ENCODE measurements around the gene PCCA. TPM values are rescaled to one million over a fixed set of nuclear protein-coding genes. Genes with fewer than 3 reads are reported as not detected.
"Not testable (repeated sequence)": the region's sequence is repeated elsewhere in the genome, so short reads cannot be mapped to it uniquely, and the experiment has no call there.

PCCA gene
- total and polyA plus RNA-seq, 8 donors: 31.4 to 140 (median 77.0) TPM

DNA sequence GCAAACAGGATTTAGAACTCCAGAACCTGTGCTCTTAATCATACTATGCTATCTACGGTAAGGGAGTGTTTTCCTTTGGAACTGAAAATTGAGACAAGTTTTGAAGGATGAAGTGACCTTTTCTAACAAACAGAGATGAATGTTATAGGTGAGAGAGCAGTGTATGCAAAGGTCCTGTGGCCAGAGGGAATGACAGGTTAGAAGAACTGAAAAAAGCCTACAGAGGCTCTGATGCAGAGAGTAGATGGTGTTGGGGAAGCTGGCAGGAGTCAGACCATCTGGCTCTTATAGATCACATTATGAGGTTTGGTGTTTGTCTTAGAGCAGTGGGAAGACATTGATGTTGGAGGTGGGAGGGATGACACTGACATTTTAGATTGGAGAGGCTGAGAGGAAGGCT lies 2.0 kb downstream of the PCCA start:
- peak overlapping the region; percentile 77 to 94 (median 79) for H3K4me3 ChIP-seq
- H3K9me3 ChIP-seq: no peaks in the 10 kb centered on the region
- TF ChIP-seq POLR2A (IDR thresholded peaks at IDR 0.05): no peak
- TF ChIP-seq EP300 (IDR thresholded peaks at IDR 0.05): no peak
- TF ChIP-seq POLR2AphosphoS5 (IDR thresholded peaks at IDR 0.05): no peak
- no peak for TF ChIP-seq CTCF (IDR thresholded peaks at IDR 0.05)
- WGBS, 5 donors: 37 to 83% (median 48%) methylated on average over 1 of the region's 1 CpG
- intact Hi-C loops (cut with DNase I; ENCODE audit: low total_unique reads): no loop called here
- peaks cover 0 to 5% (median 0%) of the 10 kb centered on the region in 4 donors for H3K36me3 ChIP-seq
- no peaks in the 10 kb centered on the region for H3K27me3 ChIP-seq
- peak overlapping the region in 3 of 5 donors; percentile 3 to 92 (median 13) for H3K27ac ChIP-seq
- peaks cover 16 to 58% (median 41%) of the 10 kb centered on the region in 4 donors for H3K4me1 ChIP-seq
- no peak for DNase-seq

GRCh38 chr13:100091391-100091790 lies 2.5 kb downstream of the PCCA start:
- WGBS, 5 donors: 38 to 66% (median 49%) methylated on average over 2 of the region's 2 CpGs
- Histone ChIP-seq H3K4me3 (peak overlapping the region; percentile 77 to 94 (median 79)), H3K27ac (peak overlapping the region in 2 of 5 donors; percentile 3 to 13), H3K9me3 (no peaks in the 10 kb centered on the region), H3K4me1 (peaks cover 16 to 59% (median 42%) of the 10 kb centered on the region in 4 donors), H3K36me3 (no peaks in the 10 kb centered on the region), H3K27me3 (no peaks in the 10 kb centered on the region)
- no peak for DNase-seq
- intact Hi-C loops (cut with DNase I; ENCODE audit: low total_unique reads): no loop called here
- no peak for TF ChIP-seq POLR2A (IDR thresholded peaks at IDR 0.05)
- no peak for TF ChIP-seq CTCF (IDR thresholded peaks at IDR 0.05)
- no peak for TF ChIP-seq EP300 (IDR thresholded peaks at IDR 0.05)
- TF ChIP-seq POLR2AphosphoS5 (IDR thresholded peaks at IDR 0.05): no peak

DNA sequence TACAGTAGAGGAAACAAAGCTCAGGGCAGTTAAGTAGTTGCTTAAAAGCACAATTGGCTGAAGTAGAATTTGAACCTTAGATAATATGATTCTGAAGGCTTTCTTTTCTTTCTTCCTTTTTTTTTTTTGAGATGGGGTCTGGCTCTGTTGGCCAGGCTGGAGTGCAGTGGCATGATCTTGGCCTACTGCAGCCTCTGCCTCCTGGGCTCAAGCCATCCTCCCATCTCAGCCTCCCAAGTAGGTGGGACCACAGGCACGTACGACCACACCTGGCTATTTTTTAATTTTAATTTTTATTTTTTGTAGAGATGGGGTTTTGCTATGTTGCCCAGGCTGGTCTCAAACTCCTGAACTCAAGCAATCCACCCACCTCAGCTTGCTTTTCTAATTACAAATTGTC lies 3.4 kb downstream of the PCCA start:
- WGBS, 5 donors: 82 to 100% (median 96%) methylated on average over 2 of the region's 2 CpGs
- H3K27ac ChIP-seq; H3K36me3 ChIP-seq; H3K9me3 ChIP-seq; intact Hi-C loops (cut with DNase I; ENCODE audit: low total_unique reads); H3K27me3 ChIP-seq; DNase-seq; H3K4me3 ChIP-seq: not testable (repeated sequence)
- H3K4me1 ChIP-seq: peaks cover 16 to 56% (median 41%) of the 10 kb centered on the region in 4 donors

DNA sequence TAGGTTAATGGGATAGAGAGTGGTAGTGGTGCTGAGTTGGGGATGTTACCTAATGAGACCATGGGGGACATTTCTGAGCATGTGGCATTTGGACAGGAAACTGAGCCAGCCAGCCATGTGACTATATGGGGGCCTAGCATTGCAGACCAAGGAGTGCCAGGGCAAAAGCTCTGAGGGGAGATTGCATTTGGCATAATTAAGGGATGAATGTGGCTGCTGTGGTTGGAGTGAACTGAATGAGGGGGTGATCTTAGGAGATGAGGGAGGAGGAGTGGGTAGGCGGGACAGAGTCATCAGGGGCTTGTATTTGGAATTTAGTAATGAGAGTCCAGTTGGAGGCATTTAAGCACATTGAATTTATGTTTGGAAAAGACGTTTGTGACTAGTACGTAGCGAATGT lies 6.6 kb downstream of the PCCA start:
- Histone ChIP-seq H3K36me3 (no peaks in the 10 kb centered on the region), H3K27ac (no peak overlapping the region), H3K4me1 (peaks cover 24 to 63% (median 41%) of the 10 kb centered on the region in 4 donors), H3K9me3 (no peaks in the 10 kb centered on the region), H3K27me3 (no peaks in the 10 kb centered on the region), H3K4me3 (no peak overlapping the region)
- TF ChIP-seq POLR2A (IDR thresholded peaks at IDR 0.05): no peak
- TF ChIP-seq CTCF (IDR thresholded peaks at IDR 0.05): no peak
- no peak for TF ChIP-seq POLR2AphosphoS5 (IDR thresholded peaks at IDR 0.05)
- no peak for TF ChIP-seq EP300 (IDR thresholded peaks at IDR 0.05)
- intact Hi-C loops (cut with DNase I; ENCODE audit: low total_unique reads): no loop called here
- DNase-seq: no peak
- 86 to 91% (median 89%) methylated on average over 4 of the region's 4 CpGs for WGBS, 5 donors

GRCh38 chr13:100096526-100096925 lies 7.6 kb downstream of the PCCA start:
- intact Hi-C loops (cut with DNase I; ENCODE audit: low total_unique reads): no loop called here
- no peak for DNase-seq
- no peak for TF ChIP-seq POLR2A (IDR thresholded peaks at IDR 0.05)
- no peak for TF ChIP-seq EP300 (IDR thresholded peaks at IDR 0.05)
- TF ChIP-seq CTCF (IDR thresholded peaks at IDR 0.05): no peak
- no peak for TF ChIP-seq POLR2AphosphoS5 (IDR thresholded peaks at IDR 0.05)
- no peaks in the 10 kb centered on the region for H3K36me3 ChIP-seq
- H3K9me3 ChIP-seq: no peaks in the 10 kb centered on the region
- H3K27ac ChIP-seq: no peak overlapping the region
- no peak overlapping the region for H3K4me3 ChIP-seq
- 91 to 95% (median 94%) methylated on average over 7 of the region's 7 CpGs for WGBS, 5 donors
- H3K4me1 ChIP-seq: peaks cover 26 to 63% (median 40%) of the 10 kb centered on the region in 4 donors
- no peaks in the 10 kb centered on the region for H3K27me3 ChIP-seq
